Occipital lobe (tissue), 1 donor: Measurements from ENCODE around the gene ELF5. TPM values are rescaled to one million over a fixed set of nuclear protein-coding genes. Genes with fewer than 3 reads are reported as not detected.

Experiments
- total RNA-seq: library from RNA; depleted of rRNA; stranded (reverse); fragments of >200 nt; gene quantifications from one replicate; pipeline ENCODE4 v1.2.3, GENCODE V29; 2014

Gene ELF5
- total RNA-seq, 1 donor from 2014 or later: not detected

Other genes with a start within 250 kb of the ELF5 start
- gene ABTB2, start 155.8 kb downstream of the ELF5 start, total RNA-seq: 3.7 TPM
- gene CAT, start 74.9 kb downstream of the ELF5 start, total RNA-seq: 63.3 TPM
- gene EHF, start 107.3 kb upstream of the ELF5 start, total RNA-seq: 0.16 TPM